Upper lobe of left lung (tissue), 4 donors: ENCODE results near the gene LELP1.

ENCODE experiments used
- POLR2A ChIP-seq, 4 donors: fragments of 450-650 bp; IDR thresholded peaks; one replicate each; pipeline ENCODE4 v1.5.1; 2016 to 2017; ENCODE audit warnings: antibody characterized with exemption in 4 of 4, mild to moderate bottlenecking in 2 of 4
- POLR2AphosphoS5 ChIP-seq, 2 donors: sonication (generic); formaldehyde crosslinking; IDR thresholded peaks; one replicate each; pipeline ENCODE4 v1.5.1; 2017; ENCODE audit warnings: antibody characterized with exemption in 2 of 2
- TF ChIP-seq, protein P1 (sequence below), 6 experiments: fragments of 450-650 bp in 4 of 6; fragments of 200-600 bp in 2 of 6; sonication (generic) in 2 of 6; IDR thresholded peaks; one replicate each; pipeline ENCODE4 v1.5.1; 2016 to 2019; ENCODE audit warnings: antibody characterized with exemption in 6 of 6

DNA sequence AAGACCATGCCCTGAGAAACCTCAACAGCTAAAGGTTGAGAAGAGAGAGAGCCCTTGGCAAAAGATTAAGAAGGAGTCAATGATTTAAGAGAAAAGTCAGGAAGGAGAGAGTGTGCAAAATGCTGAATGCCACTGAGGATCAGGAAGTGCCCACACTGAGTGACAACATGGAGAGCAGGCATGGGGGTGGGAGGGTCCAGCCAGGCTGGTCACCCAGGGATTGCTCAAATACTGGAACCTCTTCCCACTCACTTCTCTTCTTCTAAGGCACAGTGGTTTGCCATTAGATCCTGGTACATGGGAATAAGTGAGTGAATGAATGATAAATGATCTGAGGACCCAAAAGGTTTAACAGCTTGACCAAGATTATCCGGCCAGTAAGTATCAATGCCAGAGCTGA is 25.3 kb downstream of the LELP1 start:
- TF ChIP-seq POLR2AphosphoS5 (IDR thresholded peaks at IDR 0.05) (no peak), POLR2A (IDR thresholded peaks at IDR 0.05) (no peak)
- TF ChIP-seq, protein P1, sequence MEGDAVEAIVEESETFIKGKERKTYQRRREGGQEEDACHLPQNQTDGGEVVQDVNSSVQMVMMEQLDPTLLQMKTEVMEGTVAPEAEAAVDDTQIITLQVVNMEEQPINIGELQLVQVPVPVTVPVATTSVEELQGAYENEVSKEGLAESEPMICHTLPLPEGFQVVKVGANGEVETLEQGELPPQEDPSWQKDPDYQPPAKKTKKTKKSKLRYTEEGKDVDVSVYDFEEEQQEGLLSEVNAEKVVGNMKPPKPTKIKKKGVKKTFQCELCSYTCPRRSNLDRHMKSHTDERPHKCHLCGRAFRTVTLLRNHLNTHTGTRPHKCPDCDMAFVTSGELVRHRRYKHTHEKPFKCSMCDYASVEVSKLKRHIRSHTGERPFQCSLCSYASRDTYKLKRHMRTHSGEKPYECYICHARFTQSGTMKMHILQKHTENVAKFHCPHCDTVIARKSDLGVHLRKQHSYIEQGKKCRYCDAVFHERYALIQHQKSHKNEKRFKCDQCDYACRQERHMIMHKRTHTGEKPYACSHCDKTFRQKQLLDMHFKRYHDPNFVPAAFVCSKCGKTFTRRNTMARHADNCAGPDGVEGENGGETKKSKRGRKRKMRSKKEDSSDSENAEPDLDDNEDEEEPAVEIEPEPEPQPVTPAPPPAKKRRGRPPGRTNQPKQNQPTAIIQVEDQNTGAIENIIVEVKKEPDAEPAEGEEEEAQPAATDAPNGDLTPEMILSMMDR (IDR thresholded peaks at IDR 0.05): no peak
